IPS DF 4.7 (cell line): ENCODE results near the gene TRAK1.
"Not testable (repeated sequence)": the region's sequence is repeated elsewhere in the genome, so short reads cannot be mapped to it uniquely, and the experiment has no call there.

Experiments
- DNase-seq: peaks from one replicate; pipeline ENCODE4 v3.0.0-alpha.2; 2013; ENCODE audit warnings: low spot score; ENCODE audit errors: extremely low read depth

The TRAK1 gene

GRCh38 chr3:42097566-42097946 lies 6.4 kb downstream of the TRAK1 start:
- DNase-seq, result no peak

GRCh38 chr3:42098171-42098570 lies 7.0 kb downstream of the TRAK1 start:
- no peak for DNase-seq

- no peak for DNase-seq
Measured at GRCh38 chr3:42099020-42099765, 8.0 kb downstream of the TRAK1 start.

GRCh38 chr3:42101048-42101447 lies 9.9 kb downstream of the TRAK1 start:
- no peak for DNase-seq

GRCh38 chr3:42101481-42101880 lies 10.3 kb downstream of the TRAK1 start:
- no peak for DNase-seq

GRCh38 chr3:42102571-42102970 lies 11.4 kb downstream of the TRAK1 start:
- no peak for DNase-seq

- DNase-seq, result not testable (repeated sequence)
Measured at GRCh38 chr3:42103921-42104665, 12.9 kb downstream of the TRAK1 start.

GRCh38 chr3:42105994-42106393 lies 14.8 kb downstream of the TRAK1 start:
- not testable (repeated sequence) for DNase-seq

GRCh38 chr3:42106646-42107045 lies 15.5 kb downstream of the TRAK1 start:
- no peak for DNase-seq

GRCh38 chr3:42110631-42111030 lies 19.5 kb downstream of the TRAK1 start:
- DNase-seq, result no peak

- DNase-seq, result no peak
Measured at GRCh38 chr3:42114130-42114725, 23.1 kb downstream of the TRAK1 start.

- DNase-seq, result no peak
Measured at GRCh38 chr3:42115215-42115614, 24.1 kb downstream of the TRAK1 start.

- DNase-seq, result no peak
Measured at GRCh38 chr3:42115946-42116345, 24.8 kb downstream of the TRAK1 start.

GRCh38 chr3:42116466-42116865 lies 25.3 kb downstream of the TRAK1 start:
- DNase-seq, result no peak

- no peak for DNase-seq
Measured at GRCh38 chr3:42117175-42118008, 26.2 kb downstream of the TRAK1 start.

GRCh38 chr3:42118762-42119361 lies 27.7 kb downstream of the TRAK1 start:
- peak; percentile 30 for DNase-seq

GRCh38 chr3:42119561-42120355 lies 28.6 kb downstream of the TRAK1 start:
- DNase-seq, result no peak

GRCh38 chr3:42120866-42121265 lies 29.7 kb downstream of the TRAK1 start:
- DNase-seq, result no peak

- no peak for DNase-seq
Measured at GRCh38 chr3:42122261-42123011, 31.3 kb downstream of the TRAK1 start.
